ENCODE measurements around the gene CLEC4M.
"Not testable (repeated sequence)": the region's sequence is repeated elsewhere in the genome, so short reads cannot be mapped to it uniquely, and the experiment has no call there.

CLEC4M gene

DNA sequence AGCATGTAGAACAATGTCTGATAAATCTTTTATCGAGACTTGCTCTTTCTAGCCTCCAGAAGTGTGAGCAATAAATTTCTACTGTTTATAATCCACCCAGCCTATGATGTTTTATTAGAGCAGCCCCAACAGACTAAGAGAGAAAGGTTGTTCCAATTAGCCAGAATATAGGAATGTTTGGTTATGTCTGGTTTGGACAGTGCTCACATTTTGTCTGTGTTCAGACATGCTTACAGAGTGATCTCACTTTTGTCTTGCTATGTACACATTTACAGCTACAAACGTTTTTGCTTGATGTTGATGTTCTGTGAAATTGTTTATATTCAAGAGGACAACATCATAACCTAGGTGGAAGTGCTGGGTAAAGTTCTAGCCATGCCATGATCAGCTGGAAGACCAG lies 48.9 kb downstream of the CLEC4M start:
- no peaks in the 10 kb centered on the region for H3K27me3 ChIP-seq (ENCODE audit: insufficient read depth, poor library complexity, severe bottlenecking)
- no peaks in the 10 kb centered on the region for H3K4me1 ChIP-seq (ENCODE audit: insufficient read depth, poor library complexity, severe bottlenecking)
- no peaks in the 10 kb centered on the region for H3K36me3 ChIP-seq (ENCODE audit: low read depth)
- DNase-seq (ENCODE audit: low spot score) (no peak), ATAC-seq (ENCODE audit: low read depth) (no peak)
- H3K27ac ChIP-seq (ENCODE audit: poor library complexity, severe bottlenecking), result no peak overlapping the region
- no peak overlapping the region for H3K4me3 ChIP-seq (ENCODE audit: severe bottlenecking)
- H3K9me3 ChIP-seq (ENCODE audit: severe bottlenecking), result no peaks in the 10 kb centered on the region
- TF ChIP-seq, protein P1, sequence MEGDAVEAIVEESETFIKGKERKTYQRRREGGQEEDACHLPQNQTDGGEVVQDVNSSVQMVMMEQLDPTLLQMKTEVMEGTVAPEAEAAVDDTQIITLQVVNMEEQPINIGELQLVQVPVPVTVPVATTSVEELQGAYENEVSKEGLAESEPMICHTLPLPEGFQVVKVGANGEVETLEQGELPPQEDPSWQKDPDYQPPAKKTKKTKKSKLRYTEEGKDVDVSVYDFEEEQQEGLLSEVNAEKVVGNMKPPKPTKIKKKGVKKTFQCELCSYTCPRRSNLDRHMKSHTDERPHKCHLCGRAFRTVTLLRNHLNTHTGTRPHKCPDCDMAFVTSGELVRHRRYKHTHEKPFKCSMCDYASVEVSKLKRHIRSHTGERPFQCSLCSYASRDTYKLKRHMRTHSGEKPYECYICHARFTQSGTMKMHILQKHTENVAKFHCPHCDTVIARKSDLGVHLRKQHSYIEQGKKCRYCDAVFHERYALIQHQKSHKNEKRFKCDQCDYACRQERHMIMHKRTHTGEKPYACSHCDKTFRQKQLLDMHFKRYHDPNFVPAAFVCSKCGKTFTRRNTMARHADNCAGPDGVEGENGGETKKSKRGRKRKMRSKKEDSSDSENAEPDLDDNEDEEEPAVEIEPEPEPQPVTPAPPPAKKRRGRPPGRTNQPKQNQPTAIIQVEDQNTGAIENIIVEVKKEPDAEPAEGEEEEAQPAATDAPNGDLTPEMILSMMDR (IDR thresholded peaks at IDR 0.05; ENCODE audit: poor library complexity, severe bottlenecking), result no peak

DNA sequence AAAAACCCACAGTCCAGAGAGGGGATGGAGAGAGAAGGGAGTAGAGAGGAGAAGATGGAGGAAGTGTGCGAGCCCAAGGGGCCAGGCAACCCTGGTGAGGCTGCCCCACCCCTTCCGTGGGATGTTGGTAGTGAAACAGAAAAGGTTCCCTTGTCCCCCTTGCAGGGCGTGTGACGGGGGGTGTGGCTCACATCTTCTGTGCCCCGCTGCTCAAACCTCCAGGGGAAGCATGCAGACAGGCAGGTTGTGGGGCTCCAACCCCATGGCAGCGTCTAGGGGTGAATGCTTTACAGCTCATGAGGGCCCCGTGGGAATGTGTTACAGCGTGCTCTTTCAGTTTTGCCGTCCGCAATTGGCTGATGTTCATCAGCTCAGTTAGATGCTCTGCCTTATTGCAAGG lies 52.3 kb downstream of the CLEC4M start:
- ATAC-seq (ENCODE audit: low read depth), result no peak

DNA sequence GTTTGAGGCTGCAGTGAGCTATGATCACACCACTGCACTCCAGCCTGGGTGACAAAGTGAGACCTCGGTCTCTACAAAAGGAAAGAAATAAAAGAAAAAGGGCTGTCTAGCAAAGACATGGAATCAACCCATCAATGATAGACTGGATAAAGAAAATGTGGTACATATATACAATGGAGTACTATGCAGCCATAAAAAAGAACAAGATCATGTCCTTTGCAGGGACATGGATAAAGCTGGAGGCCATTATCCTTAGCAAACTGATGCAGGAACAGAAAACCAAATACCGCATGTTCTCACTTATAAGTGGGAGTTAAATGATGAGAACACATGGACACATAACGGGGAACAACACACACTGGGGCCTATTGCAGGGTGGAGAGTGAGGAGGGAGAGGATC lies 53.0 kb downstream of the CLEC4M start:
- not testable (repeated sequence) for ATAC-seq (ENCODE audit: low read depth); H3K36me3 ChIP-seq (ENCODE audit: low read depth); H3K27me3 ChIP-seq (ENCODE audit: insufficient read depth, poor library complexity, severe bottlenecking); H3K4me3 ChIP-seq (ENCODE audit: severe bottlenecking); H3K4me1 ChIP-seq (ENCODE audit: insufficient read depth, poor library complexity, severe bottlenecking); DNase-seq (ENCODE audit: low spot score); H3K27ac ChIP-seq (ENCODE audit: poor library complexity, severe bottlenecking); H3K9me3 ChIP-seq (ENCODE audit: severe bottlenecking)

More for the DNA sequence above, 52.3 kb downstream of the CLEC4M start:
- H3K9me3 ChIP-seq (ENCODE audit: severe bottlenecking), result peaks cover 2% of the 10 kb centered on the region
- H3K27ac ChIP-seq (ENCODE audit: poor library complexity, severe bottlenecking), result no peak overlapping the region
- no peak for DNase-seq (ENCODE audit: low spot score)
- no peaks in the 10 kb centered on the region for H3K4me1 ChIP-seq (ENCODE audit: insufficient read depth, poor library complexity, severe bottlenecking)
- no peaks in the 10 kb centered on the region for H3K27me3 ChIP-seq (ENCODE audit: insufficient read depth, poor library complexity, severe bottlenecking)
- no peaks in the 10 kb centered on the region for H3K36me3 ChIP-seq (ENCODE audit: low read depth)
- TF ChIP-seq, protein P1 (IDR thresholded peaks at IDR 0.05; ENCODE audit: poor library complexity, severe bottlenecking), result no peak
- no peak overlapping the region for H3K4me3 ChIP-seq (ENCODE audit: severe bottlenecking)

DNA sequence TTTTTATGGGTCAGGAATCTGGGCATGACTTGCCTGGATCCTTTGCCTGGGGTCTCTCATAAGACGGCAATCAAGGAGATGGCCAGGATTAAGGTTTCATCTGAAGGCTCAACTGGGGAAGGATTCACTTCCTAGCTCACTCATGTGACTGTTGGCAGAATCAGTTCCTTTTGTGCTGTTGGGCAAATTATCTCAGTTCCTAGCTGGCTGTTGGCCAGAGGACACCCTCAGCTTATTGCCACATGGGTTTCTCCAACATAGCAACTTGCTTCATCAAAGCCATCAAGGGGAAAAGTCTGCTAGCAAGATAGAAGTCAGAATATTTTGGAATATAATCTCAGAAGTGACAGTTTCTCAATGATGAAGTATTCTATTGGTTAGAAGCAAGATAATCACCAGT lies 54.8 kb downstream of the CLEC4M start:
- H3K4me1 ChIP-seq (ENCODE audit: insufficient read depth, poor library complexity, severe bottlenecking), result no peaks in the 10 kb centered on the region
- H3K9me3 ChIP-seq (ENCODE audit: severe bottlenecking), result peaks cover 2% of the 10 kb centered on the region
- DNase-seq (ENCODE audit: low spot score), result no peak
- ATAC-seq (ENCODE audit: low read depth), result no peak
- no peak overlapping the region for H3K4me3 ChIP-seq (ENCODE audit: severe bottlenecking)
- TF ChIP-seq, protein P1 (IDR thresholded peaks at IDR 0.05; ENCODE audit: poor library complexity, severe bottlenecking), result no peak
- no peaks in the 10 kb centered on the region for H3K27me3 ChIP-seq (ENCODE audit: insufficient read depth, poor library complexity, severe bottlenecking)
- H3K36me3 ChIP-seq (ENCODE audit: low read depth), result no peaks in the 10 kb centered on the region
- H3K27ac ChIP-seq (ENCODE audit: poor library complexity, severe bottlenecking), result no peak overlapping the region

DNA sequence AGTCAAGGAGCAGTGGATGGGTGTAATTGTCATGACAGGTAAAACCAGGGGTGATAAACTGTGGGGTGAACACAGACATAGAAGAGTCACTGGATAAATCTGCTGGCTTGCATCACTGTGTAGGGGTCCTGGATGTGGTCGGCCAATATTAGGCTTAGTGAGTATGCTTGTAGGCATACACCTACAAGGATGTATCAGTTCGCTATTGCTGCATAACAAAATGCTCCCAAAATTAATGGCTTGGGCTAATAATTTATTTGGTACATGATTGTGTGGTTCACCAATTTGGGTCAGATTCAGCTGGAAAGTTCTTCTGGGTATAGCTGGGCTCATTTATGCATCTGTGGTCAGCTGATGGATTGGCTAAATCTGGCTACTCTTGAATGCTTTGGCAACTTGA lies 55.8 kb downstream of the CLEC4M start:
- Histone ChIP-seq H3K4me3 (ENCODE audit: severe bottlenecking) (no peak overlapping the region), H3K36me3 (ENCODE audit: low read depth) (no peaks in the 10 kb centered on the region), H3K4me1 (ENCODE audit: insufficient read depth, poor library complexity, severe bottlenecking) (no peaks in the 10 kb centered on the region), H3K9me3 (ENCODE audit: severe bottlenecking) (peaks cover 2% of the 10 kb centered on the region), H3K27ac (ENCODE audit: poor library complexity, severe bottlenecking) (no peak overlapping the region), H3K27me3 (ENCODE audit: insufficient read depth, poor library complexity, severe bottlenecking) (no peaks in the 10 kb centered on the region)
- ATAC-seq (ENCODE audit: low read depth) (no peak), DNase-seq (ENCODE audit: low spot score) (no peak)
- TF ChIP-seq, protein P1 (IDR thresholded peaks at IDR 0.05; ENCODE audit: poor library complexity, severe bottlenecking), result no peak

All from RWPE2 (cell line).